Cardiac muscle cell (in vitro differentiated cells and primary cell): Measurements from ENCODE around the gene PHEX. TPM values are rescaled to one million over a fixed set of nuclear protein-coding genes. Genes with fewer than 3 reads are reported as not detected.

Experiments used
- DNase-seq, 2 donors: peaks; one replicate each; pipeline versions ENCODE4 v3.0.0 to v3.0.0-alpha.2; 2010 to 2017; ENCODE audit warnings: low read depth in 1 of 2, low spot score in 1 of 2
- H3K27ac ChIP-seq: fragments of 200-600 bp; sonication (generic); 2 replicates; pipeline ENCODE4 v1.5.1; 2016
- H3K27me3 ChIP-seq: fragments of 200-600 bp; sonication (generic); 2 replicates; pipeline ENCODE4 v1.6.0; 2016; ENCODE audit warnings: control low read depth
- H3K36me3 ChIP-seq: fragments of 200-600 bp; sonication (generic); 2 replicates; pipeline ENCODE4 v1.5.1; 2016; ENCODE audit warnings: control low read depth
- H3K4me1 ChIP-seq: fragments of 200-600 bp; sonication (generic); 2 replicates; pipeline ENCODE4 v1.8.1; 2017; ENCODE audit warnings: low read depth, mild to moderate bottlenecking, mixed run types
- H3K4me3 ChIP-seq: fragments of 200-600 bp; sonication (generic); 2 replicates; pipeline ENCODE4 v1.5.1; 2016; ENCODE audit warnings: mild to moderate bottlenecking
- H3K9me3 ChIP-seq: fragments of 200-600 bp; sonication (generic); 2 replicates; pipeline ENCODE4 v1.5.1; 2017; ENCODE audit warnings: low read depth, mild to moderate bottlenecking, control low read depth
- CTCF ChIP-seq: IDR thresholded peaks from 2 replicates; pipeline ENCODE4 v1.5.1; 2012; ENCODE audit warnings: low read depth, mild to moderate bottlenecking, low read length
- polyA plus RNA-seq: library from polyadenylated mRNA; unstranded; fragments of >200 nt; fragmentation: Nextera tagmentation; extraction: Ambion mirVana; gene quantifications from 2 replicates; pipeline ENCODE4 v1.2.1, GENCODE V29; 2016
- total RNA-seq: library from RNA; depleted of rRNA; stranded (reverse); fragments of >200 nt; gene quantifications from 2 replicates; pipeline ENCODE4 v1.2.3, GENCODE V29; 2016

The PHEX gene
- total and polyA plus RNA-seq, 2 experiments from 2014 or later = 0.21 to 0.62 TPM

GRCh38 chrX:22025751-22026150 is 6.4 kb upstream of the PHEX start:
- H3K9me3 ChIP-seq = no peaks in the 10 kb centered on the region
- no peaks in the 10 kb centered on the region for H3K27me3 ChIP-seq
- H3K4me1 ChIP-seq = peaks cover 12% of the 10 kb centered on the region
- H3K27ac ChIP-seq = peak overlapping the region; percentile 52
- no peaks in the 10 kb centered on the region for H3K36me3 ChIP-seq
- no peak for TF ChIP-seq CTCF
- peak in 1 of 2 donors; percentile 16 for DNase-seq
- H3K4me3 ChIP-seq = no peak overlapping the region

- Histone ChIP-seq H3K36me3 (no peaks in the 10 kb centered on the region), H3K27ac (peak overlapping the region; percentile 52), H3K9me3 (no peaks in the 10 kb centered on the region), H3K4me3 (no peak overlapping the region), H3K27me3 (no peaks in the 10 kb centered on the region), H3K4me1 (peaks cover 12% of the 10 kb centered on the region)
- TF ChIP-seq CTCF = no peak
- no peak for DNase-seq
Measured at GRCh38 chrX:22026731-22027130, 5.4 kb upstream of the PHEX start.

GRCh38 chrX:22032506-22032905 is 381 bp downstream of the PHEX start:
- no peak overlapping the region for H3K27ac ChIP-seq
- DNase-seq = no peak
- H3K27me3 ChIP-seq = no peaks in the 10 kb centered on the region
- no peaks in the 10 kb centered on the region for H3K36me3 ChIP-seq
- no peaks in the 10 kb centered on the region for H3K4me1 ChIP-seq
- H3K9me3 ChIP-seq = no peaks in the 10 kb centered on the region
- no peak for TF ChIP-seq CTCF
- no peak overlapping the region for H3K4me3 ChIP-seq

GRCh38 chrX:22033818-22034217 is 1.7 kb downstream of the PHEX start:
- no peak for DNase-seq
- Histone ChIP-seq H3K36me3 (no peaks in the 10 kb centered on the region), H3K4me3 (no peak overlapping the region), H3K9me3 (no peaks in the 10 kb centered on the region), H3K4me1 (no peaks in the 10 kb centered on the region), H3K27ac (no peak overlapping the region), H3K27me3 (no peaks in the 10 kb centered on the region)
- TF ChIP-seq CTCF = no peak

GRCh38 chrX:22035236-22035635 is 3.1 kb downstream of the PHEX start:
- no peak for DNase-seq
- Histone ChIP-seq H3K4me1 (no peaks in the 10 kb centered on the region), H3K4me3 (no peak overlapping the region), H3K9me3 (no peaks in the 10 kb centered on the region), H3K27ac (no peak overlapping the region), H3K27me3 (no peaks in the 10 kb centered on the region), H3K36me3 (no peaks in the 10 kb centered on the region)
- TF ChIP-seq CTCF = no peak

- Histone ChIP-seq H3K27ac (no peak overlapping the region), H3K4me3 (no peak overlapping the region), H3K9me3 (no peaks in the 10 kb centered on the region), H3K27me3 (no peaks in the 10 kb centered on the region), H3K4me1 (no peaks in the 10 kb centered on the region), H3K36me3 (no peaks in the 10 kb centered on the region)
- DNase-seq = no peak
- TF ChIP-seq CTCF = no peak
Measured at GRCh38 chrX:22037225-22037624, 5.1 kb downstream of the PHEX start.
